Activated naive CD4-positive, alpha-beta T cell treated with anti-CD3 and anti-CD28 coated beads, Interleukin-2, amount 50 U/mL, for 24 hours (primary cell): ENCODE results near the gene BCL11B.
"Not testable (repeated sequence)": the region's sequence is repeated elsewhere in the genome, so short reads cannot be mapped to it uniquely, and the experiment has no call there.

ENCODE experiments used
- H3K27ac Mint-ChIP-seq: one replicate; pipeline ENCODE4 v1.8.0; 2021; ENCODE audit warnings: mild to moderate bottlenecking, mixed read lengths
- H3K27me3 Mint-ChIP-seq: one replicate; pipeline ENCODE4 v1.8.0; 2021; ENCODE audit warnings: mixed read lengths
- H3K36me3 Mint-ChIP-seq: one replicate; pipeline ENCODE4 v1.8.0; 2021; ENCODE audit warnings: mixed read lengths
- H3K4me1 Mint-ChIP-seq: one replicate; pipeline ENCODE4 v1.8.0; 2021; ENCODE audit warnings: mixed read lengths
- H3K4me3 Mint-ChIP-seq: one replicate; pipeline ENCODE4 v1.8.0; 2021; ENCODE audit warnings: mild to moderate bottlenecking, mixed read lengths
- H3K9me3 Mint-ChIP-seq: one replicate; pipeline ENCODE4 v1.8.0; 2021; ENCODE audit warnings: mixed read lengths

The BCL11B gene

DNA sequence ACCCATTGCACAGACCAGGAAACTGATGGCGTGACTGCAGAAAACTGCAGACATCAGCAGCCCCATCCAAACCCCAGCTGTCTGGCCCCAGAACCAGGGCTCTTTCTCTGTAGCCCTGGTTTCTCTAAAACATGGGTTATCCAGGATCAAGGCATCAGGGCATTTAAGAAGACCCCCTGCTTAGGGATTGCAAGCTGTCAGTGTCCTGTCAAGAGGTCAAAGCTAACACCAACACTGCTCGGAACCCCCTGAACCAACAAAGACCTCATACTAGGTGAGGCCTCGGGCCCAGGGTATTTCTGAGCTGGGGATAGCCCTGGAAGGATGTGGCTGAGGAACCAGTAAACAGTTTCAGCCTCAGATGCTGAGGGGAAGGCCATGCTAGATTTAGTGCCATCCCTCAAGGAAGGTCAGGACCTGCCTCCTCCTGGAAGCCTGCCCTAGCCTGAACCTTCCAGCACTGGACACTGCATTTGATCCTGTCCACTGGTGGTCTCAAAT lies 39.2 kb downstream of the BCL11B start:
- peak overlapping the region; percentile 97 for H3K27ac Mint-ChIP-seq
- H3K36me3 Mint-ChIP-seq, result peaks cover 8% of the 10 kb centered on the region
- H3K4me3 Mint-ChIP-seq, result peak overlapping the region; percentile 73
- no peaks in the 10 kb centered on the region for H3K27me3 Mint-ChIP-seq
- no peaks in the 10 kb centered on the region for H3K9me3 Mint-ChIP-seq
- H3K4me1 Mint-ChIP-seq, result peaks cover 90% of the 10 kb centered on the region

- Mint-ChIP-seq H3K27me3 (no peaks in the 10 kb centered on the region), H3K36me3 (peaks cover 8% of the 10 kb centered on the region), H3K9me3 (no peaks in the 10 kb centered on the region), H3K4me3 (peak overlapping the region; percentile 73), H3K4me1 (peaks cover 90% of the 10 kb centered on the region), H3K27ac (peak overlapping the region; percentile 97)
Measured at GRCh38 chr14:99231850-99232713, 39.9 kb downstream of the BCL11B start.

- Mint-ChIP-seq H3K4me3 (peak overlapping the region; percentile 54), H3K4me1 (peaks cover 90% of the 10 kb centered on the region), H3K36me3 (peaks cover 8% of the 10 kb centered on the region), H3K27me3 (no peaks in the 10 kb centered on the region), H3K27ac (peak overlapping the region; percentile 100), H3K9me3 (no peaks in the 10 kb centered on the region)
Measured at GRCh38 chr14:99231161-99231849, 40.7 kb downstream of the BCL11B start.

GRCh38 chr14:99230208-99231151 lies 41.5 kb downstream of the BCL11B start:
- Mint-ChIP-seq H3K27ac (peak overlapping the region; percentile 100), H3K4me1 (peaks cover 90% of the 10 kb centered on the region)

GRCh38 chr14:99229654-99230207 lies 42.3 kb downstream of the BCL11B start:
- peak overlapping the region; percentile 100 for H3K27ac Mint-ChIP-seq
- H3K36me3 Mint-ChIP-seq, result peaks cover 10% of the 10 kb centered on the region
- H3K4me1 Mint-ChIP-seq, result peaks cover 90% of the 10 kb centered on the region
- H3K27me3 Mint-ChIP-seq, result no peaks in the 10 kb centered on the region
- peak overlapping the region; percentile 83 for H3K4me3 Mint-ChIP-seq
- no peaks in the 10 kb centered on the region for H3K9me3 Mint-ChIP-seq

More at GRCh38 chr14:99230208-99231151, 41.5 kb downstream of the BCL11B start:
- Mint-ChIP-seq H3K27me3 (no peaks in the 10 kb centered on the region), H3K4me3 (peak overlapping the region; percentile 83), H3K36me3 (peaks cover 8% of the 10 kb centered on the region), H3K9me3 (no peaks in the 10 kb centered on the region)

GRCh38 chr14:99228760-99229159 lies 43.2 kb downstream of the BCL11B start:
- not testable (repeated sequence) for H3K9me3 Mint-ChIP-seq, H3K36me3 Mint-ChIP-seq, H3K27me3 Mint-ChIP-seq
- H3K4me3 Mint-ChIP-seq, result peak overlapping the region; percentile 83
- H3K27ac Mint-ChIP-seq, result peak overlapping the region; percentile 100
- peaks cover 90% of the 10 kb centered on the region for H3K4me1 Mint-ChIP-seq

GRCh38 chr14:99226687-99227086 lies 45.3 kb downstream of the BCL11B start:
- Mint-ChIP-seq H3K4me3 (peak overlapping the region; percentile 77), H3K9me3 (no peaks in the 10 kb centered on the region), H3K27me3 (no peaks in the 10 kb centered on the region), H3K36me3 (peaks cover 14% of the 10 kb centered on the region), H3K4me1 (peaks cover 92% of the 10 kb centered on the region), H3K27ac (peak overlapping the region; percentile 100)

GRCh38 chr14:99225436-99226203 lies 46.4 kb downstream of the BCL11B start:
- Mint-ChIP-seq H3K4me1 (peaks cover 97% of the 10 kb centered on the region), H3K9me3 (no peaks in the 10 kb centered on the region), H3K27ac (peak overlapping the region; percentile 100), H3K27me3 (no peaks in the 10 kb centered on the region), H3K36me3 (peaks cover 14% of the 10 kb centered on the region), H3K4me3 (peak overlapping the region; percentile 77)

DNA sequence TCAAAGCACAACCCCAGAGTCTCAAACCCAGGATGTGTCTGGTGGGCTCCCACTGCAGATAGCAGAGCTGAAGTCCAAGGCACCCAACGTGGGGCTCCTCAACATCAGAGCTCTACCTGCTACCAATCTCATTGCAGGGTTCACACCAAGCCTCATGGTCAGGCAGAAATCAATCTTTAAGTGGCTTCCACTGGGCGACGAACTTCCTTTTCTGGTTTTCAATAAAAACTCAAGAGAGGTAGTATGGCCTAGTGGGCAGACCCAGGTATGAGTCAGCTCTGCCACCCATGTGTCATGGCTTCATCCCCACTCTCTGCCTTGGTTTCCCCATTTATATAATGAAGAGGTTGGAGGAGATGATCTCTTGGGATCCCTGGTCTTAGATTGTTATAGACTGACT lies 47.0 kb downstream of the BCL11B start:
- Mint-ChIP-seq H3K27me3 (no peaks in the 10 kb centered on the region), H3K9me3 (no peaks in the 10 kb centered on the region), H3K27ac (peak overlapping the region; percentile 100), H3K4me1 (peaks cover 97% of the 10 kb centered on the region), H3K4me3 (peak overlapping the region; percentile 77), H3K36me3 (peaks cover 17% of the 10 kb centered on the region)

GRCh38 chr14:99224116-99224910 lies 47.7 kb downstream of the BCL11B start:
- peaks cover 96% of the 10 kb centered on the region for H3K4me1 Mint-ChIP-seq
- no peaks in the 10 kb centered on the region for H3K9me3 Mint-ChIP-seq
- H3K4me3 Mint-ChIP-seq, result peak overlapping the region; percentile 52
- peaks cover 17% of the 10 kb centered on the region for H3K36me3 Mint-ChIP-seq
- H3K27ac Mint-ChIP-seq, result peak overlapping the region; percentile 100
- no peaks in the 10 kb centered on the region for H3K27me3 Mint-ChIP-seq

GRCh38 chr14:99221445-99221844 lies 50.6 kb downstream of the BCL11B start:
- Mint-ChIP-seq H3K27ac (peak overlapping the region; percentile 100), H3K4me3 (peak overlapping the region; percentile 42), H3K4me1 (peaks cover 93% of the 10 kb centered on the region), H3K36me3 (peaks cover 15% of the 10 kb centered on the region), H3K9me3 (no peaks in the 10 kb centered on the region), H3K27me3 (no peaks in the 10 kb centered on the region)

DNA sequence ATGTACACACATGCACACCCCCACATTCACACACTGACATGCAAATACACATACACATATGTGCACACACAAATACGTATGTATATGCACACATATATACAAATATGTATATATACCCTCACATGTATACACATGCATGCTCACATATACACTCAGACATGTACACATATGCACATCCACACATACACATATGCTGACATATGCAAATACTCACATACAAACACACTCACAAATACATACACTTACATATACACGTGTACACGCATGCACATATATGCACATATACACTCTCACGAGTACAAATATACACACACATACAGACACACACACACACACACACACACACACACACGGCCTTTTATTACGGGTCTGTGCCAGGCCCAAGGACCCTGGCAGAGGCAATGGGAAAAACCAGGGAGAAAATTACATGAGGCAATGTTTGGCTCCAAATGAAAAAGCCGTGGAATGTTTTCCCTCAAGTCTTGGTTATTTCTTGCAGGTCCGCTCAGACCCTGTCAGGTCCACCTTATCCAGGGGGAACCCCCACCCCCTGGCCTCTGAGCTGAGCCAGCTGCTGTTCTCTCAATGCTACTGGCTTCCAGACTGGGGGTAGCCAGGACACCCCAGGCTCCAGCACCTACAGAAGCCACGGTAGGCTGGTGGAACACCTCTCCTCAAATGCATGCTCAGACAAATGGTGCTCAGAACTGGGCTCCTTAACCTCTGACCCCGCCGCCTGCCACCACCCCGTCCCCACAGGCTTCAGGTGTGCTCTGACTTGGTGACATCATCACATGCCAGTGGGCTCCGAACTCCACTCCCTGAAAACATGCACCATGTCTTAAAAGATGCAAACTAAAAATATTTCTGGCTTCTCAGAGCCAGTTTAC lies 54.7 kb downstream of the BCL11B start:
- peaks cover 13% of the 10 kb centered on the region for H3K36me3 Mint-ChIP-seq
- H3K27me3 Mint-ChIP-seq, result no peaks in the 10 kb centered on the region
- peak overlapping the region; percentile 86 for H3K4me3 Mint-ChIP-seq
- peaks cover 93% of the 10 kb centered on the region for H3K4me1 Mint-ChIP-seq
- no peaks in the 10 kb centered on the region for H3K9me3 Mint-ChIP-seq
- H3K27ac Mint-ChIP-seq, result peak overlapping the region; percentile 96

- H3K4me3 Mint-ChIP-seq, result peak overlapping the region; percentile 86
- peaks cover 16% of the 10 kb centered on the region for H3K36me3 Mint-ChIP-seq
- H3K4me1 Mint-ChIP-seq, result peaks cover 93% of the 10 kb centered on the region
- peak overlapping the region; percentile 96 for H3K27ac Mint-ChIP-seq
- no peaks in the 10 kb centered on the region for H3K27me3 Mint-ChIP-seq
- H3K9me3 Mint-ChIP-seq, result no peaks in the 10 kb centered on the region
Measured at GRCh38 chr14:99216191-99216590, 55.8 kb downstream of the BCL11B start.
